CD4-positive, alpha-beta T cell treated with Interleukin-2 at 100 ng/mL for 4 hours (primary cell): ENCODE data around the gene PTEN.
"Not testable (repeated sequence)": the region's sequence is repeated elsewhere in the genome, so short reads cannot be mapped to it uniquely, and the experiment has no call there.

ENCODE experiments used
- DNase-seq: peaks from one replicate; pipeline ENCODE4 v3.0.0-alpha.2; 2020; ENCODE audit warnings: low spot score

The PTEN gene

GRCh38 chr10:87863053-87863943 is at the start of gene PTEN, which contains the start of gene KLLN:
PTEN (plus strand) TSS chr10:87863625; CDS start chr10:87864470, 845 bp downstream.
KLLN (minus strand) TSS chr10:87863533; CDS start chr10:87862487, 1,046 bp downstream.
- DNase-seq = peak; percentile 84

- DNase-seq = no peak
Observed at GRCh38 chr10:87816163-87816897, 47.1 kb upstream of the PTEN start.

GRCh38 chr10:87816898-87817608 is 46.4 kb upstream of the PTEN start:
- no peak for DNase-seq

- DNase-seq = peak; percentile 90
Observed at GRCh38 chr10:87817609-87818504, 45.6 kb upstream of the PTEN start, which contains the start of gene ATAD1. ATAD1 (minus strand) TSS chr10:87818226; CDS start chr10:87814599, 3,627 bp downstream.

- DNase-seq = peak; percentile 73
Observed at GRCh38 chr10:87818505-87819288, 44.7 kb upstream of the PTEN start.

GRCh38 chr10:87819289-87819585 is 44.2 kb upstream of the PTEN start:
- no peak for DNase-seq

- no peak for DNase-seq
Observed at GRCh38 chr10:87826653-87827052, 36.8 kb upstream of the PTEN start.

- DNase-seq = no peak
Observed at GRCh38 chr10:87827681-87828080, 35.7 kb upstream of the PTEN start.

GRCh38 chr10:87829051-87829450 is 34.4 kb upstream of the PTEN start:
- not testable (repeated sequence) for DNase-seq

GRCh38 chr10:87829986-87830729 is 33.3 kb upstream of the PTEN start:
- DNase-seq = no peak

GRCh38 chr10:87836098-87836497 is 27.3 kb upstream of the PTEN start:
- no peak for DNase-seq

GRCh38 chr10:87837445-87837844 is 26.0 kb upstream of the PTEN start:
- DNase-seq = no peak

- no peak for DNase-seq
Observed at GRCh38 chr10:87838650-87839049, 24.8 kb upstream of the PTEN start.

GRCh38 chr10:87841186-87841585 is 22.2 kb upstream of the PTEN start:
- DNase-seq = no peak

GRCh38 chr10:87842220-87842641 is 21.2 kb upstream of the PTEN start:
- no peak for DNase-seq

- DNase-seq = no peak
Observed at GRCh38 chr10:87842776-87843497, 20.5 kb upstream of the PTEN start.

- no peak for DNase-seq
Observed at GRCh38 chr10:87843714-87844113, 19.7 kb upstream of the PTEN start.

- no peak for DNase-seq
Observed at GRCh38 chr10:87844837-87845623, 18.4 kb upstream of the PTEN start.
